ENCODE measurements around the gene FBXW12.

DNA sequence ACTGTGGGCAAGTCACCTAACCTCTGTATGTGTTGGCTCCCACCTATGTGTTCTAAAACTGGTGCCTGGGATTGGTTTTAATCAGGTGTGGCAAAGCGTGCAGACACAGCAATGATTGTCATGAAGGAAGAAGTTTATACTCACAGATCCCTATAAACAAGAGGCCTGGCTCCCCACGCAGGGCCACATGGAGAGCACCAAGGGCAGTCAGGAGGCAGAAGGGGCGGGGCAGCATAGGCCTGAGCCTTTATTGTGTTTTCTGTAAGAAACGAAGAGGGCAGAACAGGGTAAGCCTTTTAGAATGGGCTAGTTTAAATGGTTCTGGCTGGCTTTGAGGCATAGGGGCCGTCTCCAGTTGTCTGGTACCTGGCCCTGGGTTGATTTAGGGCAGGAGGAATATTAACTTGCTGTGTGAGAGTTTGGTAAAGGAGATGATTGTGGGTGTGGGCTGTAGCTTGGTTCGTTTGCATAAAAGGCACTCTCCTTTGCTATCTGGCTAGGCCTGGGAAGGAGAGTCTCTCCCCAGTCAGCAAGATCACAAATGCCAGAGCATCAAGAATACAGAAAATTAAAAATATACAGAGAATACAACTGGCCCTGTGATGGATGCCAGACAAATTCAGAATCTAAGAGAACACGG is 2.2 kb upstream of the FBXW12 start:
- no peak for TF ChIP-seq RAD21 (IDR thresholded peaks at IDR 0.05)
- no peak for TF ChIP-seq TAF1 (conservative IDR thresholded peaks at IDR 0.05)
- TF ChIP-seq REST (IDR thresholded peaks at IDR 0.05) = no peak
- no peak for TF ChIP-seq HNF4A (conservative IDR thresholded peaks at IDR 0.05)
- TF ChIP-seq, protein P1, sequence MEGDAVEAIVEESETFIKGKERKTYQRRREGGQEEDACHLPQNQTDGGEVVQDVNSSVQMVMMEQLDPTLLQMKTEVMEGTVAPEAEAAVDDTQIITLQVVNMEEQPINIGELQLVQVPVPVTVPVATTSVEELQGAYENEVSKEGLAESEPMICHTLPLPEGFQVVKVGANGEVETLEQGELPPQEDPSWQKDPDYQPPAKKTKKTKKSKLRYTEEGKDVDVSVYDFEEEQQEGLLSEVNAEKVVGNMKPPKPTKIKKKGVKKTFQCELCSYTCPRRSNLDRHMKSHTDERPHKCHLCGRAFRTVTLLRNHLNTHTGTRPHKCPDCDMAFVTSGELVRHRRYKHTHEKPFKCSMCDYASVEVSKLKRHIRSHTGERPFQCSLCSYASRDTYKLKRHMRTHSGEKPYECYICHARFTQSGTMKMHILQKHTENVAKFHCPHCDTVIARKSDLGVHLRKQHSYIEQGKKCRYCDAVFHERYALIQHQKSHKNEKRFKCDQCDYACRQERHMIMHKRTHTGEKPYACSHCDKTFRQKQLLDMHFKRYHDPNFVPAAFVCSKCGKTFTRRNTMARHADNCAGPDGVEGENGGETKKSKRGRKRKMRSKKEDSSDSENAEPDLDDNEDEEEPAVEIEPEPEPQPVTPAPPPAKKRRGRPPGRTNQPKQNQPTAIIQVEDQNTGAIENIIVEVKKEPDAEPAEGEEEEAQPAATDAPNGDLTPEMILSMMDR (IDR thresholded peaks at IDR 0.05; ENCODE audit: low read depth, low read length, missing input control) = no peak
- no peak for TF ChIP-seq YY1 (IDR thresholded peaks at IDR 0.05)
- no peak for TF ChIP-seq ZBTB33 (IDR thresholded peaks at IDR 0.05)
- no peak for TF ChIP-seq GABPA (IDR thresholded peaks at IDR 0.05 in 1 of 2, conservative IDR thresholded peaks at IDR 0.05 in 1 of 2)
- no peak for TF ChIP-seq JUND (IDR thresholded peaks at IDR 0.05)
- TF ChIP-seq NR2F2 (IDR thresholded peaks at IDR 0.05) = no peak
- TF ChIP-seq, protein P2, sequence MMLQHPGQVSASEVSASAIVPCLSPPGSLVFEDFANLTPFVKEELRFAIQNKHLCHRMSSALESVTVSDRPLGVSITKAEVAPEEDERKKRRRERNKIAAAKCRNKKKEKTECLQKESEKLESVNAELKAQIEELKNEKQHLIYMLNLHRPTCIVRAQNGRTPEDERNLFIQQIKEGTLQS (IDR thresholded peaks at IDR 0.05) = no peak
- no peak for TF ChIP-seq RXRA (IDR thresholded peaks at IDR 0.05)
